ENCODE measurements around the gene AHRR. TPM values are rescaled to one million over a fixed set of nuclear protein-coding genes. Genes with fewer than 3 reads are reported as not detected.

The AHRR gene
- total RNA-seq, 1 experiment from 2014 or later: 2.2 TPM

GRCh38 chr5:428219-428618, 106.7 kb downstream of the AHRR start:
- peaks cover 3 to 7% of the 10 kb centered on the region in 2 experiments; a peak in 3 of 4 replicates for H3K4me1 Mint-ChIP-seq
- no peak overlapping the region for H3K4me2 ChIP-seq (ENCODE audit: insufficient read depth, insufficient read length, low read length)
- H3K9ac ChIP-seq (ENCODE audit: extremely low read depth, insufficient read length, low read length): no peak overlapping the region
- H3T11ph ChIP-seq (ENCODE audit: low read length): no peak overlapping the region
- no peaks in the 10 kb centered on the region for H3K27me3 ChIP-seq (ENCODE audit: insufficient read depth, low read length)
- no peak overlapping the region for H3K27ac Mint-ChIP-seq
- peaks cover 0 to 4% (median 0%) of the 10 kb centered on the region in 3 experiments; a peak in 3 of 7 replicates for H3K36me3 Mint-ChIP-seq (ENCODE audit: insufficient read depth in 1 of 3, low read depth in 3 of 3)
- no peak overlapping the region for H2BK15ac ChIP-seq (ENCODE audit: low read depth, low read length)
- no CpG with 5 or more reads among the region's 11 CpGs for WGBS (ENCODE audit: extremely low coverage, insufficient read length, low lambda C conversion rate)
- H3K18ac ChIP-seq (ENCODE audit: insufficient read length, low read depth, low read length): no peak overlapping the region
- no peak overlapping the region for H3K23ac ChIP-seq (ENCODE audit: insufficient read length, low read depth, low read length)
- no peak overlapping the region for H3K27ac ChIP-seq (ENCODE audit: insufficient read length, low read depth, low read length)
- no peak overlapping the region for H2BK12ac ChIP-seq (ENCODE audit: insufficient read length, low read depth, low read length)
- TF ChIP-seq, protein P1, sequence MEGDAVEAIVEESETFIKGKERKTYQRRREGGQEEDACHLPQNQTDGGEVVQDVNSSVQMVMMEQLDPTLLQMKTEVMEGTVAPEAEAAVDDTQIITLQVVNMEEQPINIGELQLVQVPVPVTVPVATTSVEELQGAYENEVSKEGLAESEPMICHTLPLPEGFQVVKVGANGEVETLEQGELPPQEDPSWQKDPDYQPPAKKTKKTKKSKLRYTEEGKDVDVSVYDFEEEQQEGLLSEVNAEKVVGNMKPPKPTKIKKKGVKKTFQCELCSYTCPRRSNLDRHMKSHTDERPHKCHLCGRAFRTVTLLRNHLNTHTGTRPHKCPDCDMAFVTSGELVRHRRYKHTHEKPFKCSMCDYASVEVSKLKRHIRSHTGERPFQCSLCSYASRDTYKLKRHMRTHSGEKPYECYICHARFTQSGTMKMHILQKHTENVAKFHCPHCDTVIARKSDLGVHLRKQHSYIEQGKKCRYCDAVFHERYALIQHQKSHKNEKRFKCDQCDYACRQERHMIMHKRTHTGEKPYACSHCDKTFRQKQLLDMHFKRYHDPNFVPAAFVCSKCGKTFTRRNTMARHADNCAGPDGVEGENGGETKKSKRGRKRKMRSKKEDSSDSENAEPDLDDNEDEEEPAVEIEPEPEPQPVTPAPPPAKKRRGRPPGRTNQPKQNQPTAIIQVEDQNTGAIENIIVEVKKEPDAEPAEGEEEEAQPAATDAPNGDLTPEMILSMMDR (conservative IDR thresholded peaks at IDR 0.05): no peak
- no peak overlapping the region for H4K5ac ChIP-seq (ENCODE audit: insufficient read length, low read depth, low read length)
- H3K9me3 ChIP-seq (ENCODE audit: control insufficient read depth, low read depth, low read length): no peaks in the 10 kb centered on the region
- H3K27me3 Mint-ChIP-seq (ENCODE audit: low read depth): peaks cover 8% of the 10 kb centered on the region
- H3K4ac ChIP-seq (ENCODE audit: low read depth, low read length): no peak overlapping the region
- H2BK5ac ChIP-seq (ENCODE audit: insufficient read length, low read length): no peak overlapping the region
- no peak overlapping the region for H3K56ac ChIP-seq (ENCODE audit: insufficient read length, low read depth, low read length)
- H2BK120ac ChIP-seq (ENCODE audit: low read depth, low read length, poor library complexity, severe bottlenecking): no peak overlapping the region
- DNase-seq: no peak
- no peak overlapping the region for H2AK5ac ChIP-seq (ENCODE audit: insufficient read length, low read length)
- no peaks in the 10 kb centered on the region for H3K79me1 ChIP-seq (ENCODE audit: insufficient read depth, low read depth, low read length, poor library complexity, severe bottlenecking)
- H3K14ac ChIP-seq (ENCODE audit: insufficient read depth, low read length): no peak overlapping the region
- no peak overlapping the region for H4K8ac ChIP-seq (replicated peaks; ENCODE audit: insufficient read length, low read depth, low read length)
- no peak overlapping the region for H4K91ac ChIP-seq (ENCODE audit: insufficient read length, low read depth, low read length)
- no peak overlapping the region for H2BK20ac ChIP-seq (ENCODE audit: low read depth, low read length, poor library complexity, severe bottlenecking)
- no peaks in the 10 kb centered on the region for H4K20me1 ChIP-seq (ENCODE audit: control insufficient read depth, insufficient read depth, insufficient read length)
- H3K4me1 ChIP-seq (ENCODE audit: insufficient read depth, low read length): no peaks in the 10 kb centered on the region
- no peaks in the 10 kb centered on the region for H3K23me2 ChIP-seq (ENCODE audit: insufficient read length, low read depth, low read length, poor library complexity, severe bottlenecking)
- no peak overlapping the region for H2AFZ ChIP-seq (ENCODE audit: low read length)
- no peak overlapping the region for H3K4me3 Mint-ChIP-seq
- peaks cover 6 to 8% of the 10 kb centered on the region in 2 experiments; a peak in 2 of 5 replicates for H3K9me3 Mint-ChIP-seq
- H3K79me2 ChIP-seq (ENCODE audit: insufficient read depth, low read length): no peaks in the 10 kb centered on the region
